Stimulated activated CD4-positive, alpha-beta T cell treated with anti-CD3 and anti-CD28 coated beads, Interleukin-15, amount 100 ng/mL, for 48 hours (primary cell): ENCODE data around the gene RPL13A.

ENCODE experiments used
- DNase-seq, 2 donors: peaks; one replicate each; pipeline ENCODE4 v3.0.0-alpha.2; 2020; ENCODE audit warnings: low read depth in 2 of 2

The RPL13A gene

DNA sequence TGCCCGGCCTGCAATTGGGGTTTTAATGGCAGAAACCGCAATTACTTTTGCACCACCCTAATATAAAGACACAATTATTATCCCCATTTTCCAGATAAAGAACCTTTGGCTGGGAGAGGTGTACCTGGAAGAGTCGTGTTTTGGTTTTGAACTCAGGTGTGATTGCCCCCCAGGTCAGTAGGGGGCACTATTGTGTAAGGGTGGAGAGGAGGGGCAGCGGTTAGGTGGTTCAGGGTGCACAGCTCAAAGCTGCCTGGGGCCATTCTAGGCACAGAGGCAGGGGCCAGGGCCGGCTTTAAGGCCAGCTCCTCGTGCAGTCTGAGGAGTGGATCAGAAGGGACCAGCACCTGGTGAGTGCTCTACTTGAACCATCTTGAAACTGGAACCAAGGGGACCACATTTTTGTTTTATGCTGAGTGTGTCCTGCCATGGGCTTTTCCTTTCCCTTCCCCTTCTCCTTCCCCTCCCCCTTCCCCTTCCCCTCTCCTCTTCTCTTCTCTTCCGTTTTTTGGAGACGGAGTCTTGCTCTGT lies 19.2 kb downstream of the RPL13A start:
- peak in 1 of 2 donors; percentile 70 for DNase-seq

DNA sequence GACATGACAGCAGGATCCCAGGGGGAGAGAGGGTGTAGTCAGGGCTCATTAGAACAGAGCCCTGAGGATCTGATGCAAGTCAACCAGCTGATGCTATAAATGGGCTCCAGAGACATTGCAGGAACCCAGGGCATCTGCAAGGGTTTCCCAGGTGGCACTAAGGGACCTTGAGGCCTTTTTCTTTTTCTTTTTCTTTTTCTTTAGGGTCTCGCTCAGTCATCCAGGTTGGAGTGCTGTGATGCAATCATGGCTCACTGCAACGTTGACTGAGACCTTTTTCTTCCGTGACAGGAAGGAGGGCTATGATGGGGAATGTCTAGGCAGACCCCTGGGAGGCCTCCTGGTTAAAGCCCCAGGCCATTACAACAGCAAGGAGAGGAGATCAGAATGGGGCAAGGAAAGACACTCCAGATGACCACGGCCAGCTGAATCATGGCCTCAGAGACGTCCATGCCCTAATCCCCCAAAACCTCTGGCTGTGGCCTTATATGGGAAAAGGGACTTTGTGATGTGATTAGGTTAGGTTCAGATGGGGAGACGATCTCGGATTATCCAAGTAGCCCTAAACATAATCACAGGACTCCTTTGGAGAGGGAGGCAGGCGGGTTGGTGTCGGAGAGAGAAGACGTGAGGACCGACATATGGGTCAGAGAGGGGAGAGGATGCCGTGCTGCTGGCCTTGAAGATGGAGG lies 20.5 kb downstream of the RPL13A start:
- DNase-seq, result no peak

DNA sequence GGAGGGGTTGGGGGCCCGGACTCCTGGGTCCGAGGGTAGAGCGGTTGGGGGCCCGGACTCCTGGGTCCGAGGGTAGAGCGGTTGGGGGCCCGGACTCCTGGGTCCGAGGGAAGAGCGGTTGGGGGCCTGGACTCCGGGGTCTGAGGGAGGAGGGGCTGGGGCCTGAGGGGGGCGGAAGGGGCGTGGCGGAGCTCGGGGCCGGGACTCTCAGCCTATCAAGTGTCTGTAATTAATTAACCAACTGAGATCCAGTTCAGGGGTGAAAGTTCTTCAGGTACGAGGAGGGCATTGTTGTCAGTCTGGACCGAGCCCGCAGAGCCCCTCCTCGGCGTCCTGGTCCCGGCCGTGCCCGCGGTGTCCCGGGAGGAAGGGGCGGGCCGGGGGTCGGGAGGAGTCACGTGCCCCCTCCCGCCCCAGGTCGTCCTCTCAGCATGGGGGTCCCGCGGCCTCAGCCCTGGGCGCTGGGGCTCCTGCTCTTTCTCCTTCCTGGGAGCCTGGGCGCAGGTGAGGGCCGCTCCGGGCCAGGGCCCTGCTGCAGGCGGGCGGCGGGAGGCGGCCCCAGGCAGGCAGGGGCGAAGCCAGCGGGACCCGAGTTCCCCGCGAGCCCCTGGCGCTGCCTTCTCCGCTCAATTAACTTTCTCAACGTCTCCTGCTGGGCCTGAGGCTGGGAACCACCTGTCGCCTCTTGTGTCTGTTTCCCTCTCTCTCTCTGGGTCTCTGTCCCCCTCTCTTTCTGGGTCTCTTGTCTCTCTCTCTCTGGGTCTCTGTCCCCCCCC lies 25.8 kb downstream of the RPL13A start:
- DNase-seq, result no peak

DNA sequence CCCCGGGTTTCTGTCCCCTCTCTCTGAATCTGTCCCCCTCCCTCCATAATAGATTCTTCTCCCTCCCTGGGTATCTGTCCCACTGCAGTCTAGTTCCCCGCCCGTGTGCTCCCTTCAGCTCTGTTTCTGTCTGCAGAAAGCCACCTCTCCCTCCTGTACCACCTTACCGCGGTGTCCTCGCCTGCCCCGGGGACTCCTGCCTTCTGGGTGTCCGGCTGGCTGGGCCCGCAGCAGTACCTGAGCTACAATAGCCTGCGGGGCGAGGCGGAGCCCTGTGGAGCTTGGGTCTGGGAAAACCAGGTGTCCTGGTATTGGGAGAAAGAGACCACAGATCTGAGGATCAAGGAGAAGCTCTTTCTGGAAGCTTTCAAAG lies 26.3 kb downstream of the RPL13A start:
- DNase-seq, result no peak

DNA sequence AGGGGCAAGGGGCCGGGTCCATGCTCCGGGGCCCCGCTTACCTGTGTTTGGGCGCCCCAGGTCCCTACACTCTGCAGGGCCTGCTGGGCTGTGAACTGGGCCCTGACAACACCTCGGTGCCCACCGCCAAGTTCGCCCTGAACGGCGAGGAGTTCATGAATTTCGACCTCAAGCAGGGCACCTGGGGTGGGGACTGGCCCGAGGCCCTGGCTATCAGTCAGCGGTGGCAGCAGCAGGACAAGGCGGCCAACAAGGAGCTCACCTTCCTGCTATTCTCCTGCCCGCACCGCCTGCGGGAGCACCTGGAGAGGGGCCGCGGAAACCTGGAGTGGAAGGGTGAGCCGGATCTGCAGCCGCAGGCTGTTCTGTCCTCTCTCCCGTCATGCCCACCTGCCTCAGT lies 26.7 kb downstream of the RPL13A start:
- DNase-seq, result no peak

DNA sequence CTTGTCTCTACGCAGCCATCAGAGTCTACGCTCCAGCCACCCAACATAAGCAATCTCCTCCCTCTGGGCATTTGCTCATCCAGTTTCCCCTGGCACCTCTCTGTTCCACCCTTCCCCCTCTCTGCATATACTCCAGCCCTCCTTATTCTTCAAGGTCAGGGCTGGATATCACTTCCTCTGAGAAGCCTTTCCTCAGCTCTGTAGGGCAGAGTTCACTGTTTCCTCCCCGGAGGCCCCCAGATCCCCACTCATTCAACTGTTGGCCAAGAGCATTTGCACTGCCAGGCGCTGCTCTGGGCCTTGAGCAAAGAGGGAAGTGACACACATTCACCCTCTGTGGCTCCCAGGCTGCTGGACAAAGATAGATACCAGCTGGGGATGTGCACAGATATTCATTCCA lies 28.4 kb downstream of the RPL13A start:
- no peak for DNase-seq

DNA sequence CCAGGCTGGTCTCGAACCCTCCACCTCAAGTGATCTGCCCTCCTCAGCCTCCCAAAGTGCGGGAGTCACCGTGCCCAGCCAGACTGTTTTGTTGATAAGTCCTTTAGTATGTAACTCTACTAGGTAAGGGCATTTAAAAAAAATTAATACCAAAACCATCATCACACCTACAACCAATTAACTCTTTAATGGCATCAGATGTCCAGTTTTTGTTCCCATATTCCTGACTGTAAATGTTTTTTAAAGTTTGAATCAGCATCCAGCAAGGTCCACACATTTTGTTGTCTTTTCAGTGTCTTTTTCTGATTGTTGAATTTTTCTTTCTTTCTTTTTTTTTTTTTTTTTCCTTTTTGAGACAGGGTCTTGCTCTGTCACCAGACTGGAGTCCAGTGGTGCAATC lies 30.6 kb downstream of the RPL13A start:
- no peak for DNase-seq

DNA sequence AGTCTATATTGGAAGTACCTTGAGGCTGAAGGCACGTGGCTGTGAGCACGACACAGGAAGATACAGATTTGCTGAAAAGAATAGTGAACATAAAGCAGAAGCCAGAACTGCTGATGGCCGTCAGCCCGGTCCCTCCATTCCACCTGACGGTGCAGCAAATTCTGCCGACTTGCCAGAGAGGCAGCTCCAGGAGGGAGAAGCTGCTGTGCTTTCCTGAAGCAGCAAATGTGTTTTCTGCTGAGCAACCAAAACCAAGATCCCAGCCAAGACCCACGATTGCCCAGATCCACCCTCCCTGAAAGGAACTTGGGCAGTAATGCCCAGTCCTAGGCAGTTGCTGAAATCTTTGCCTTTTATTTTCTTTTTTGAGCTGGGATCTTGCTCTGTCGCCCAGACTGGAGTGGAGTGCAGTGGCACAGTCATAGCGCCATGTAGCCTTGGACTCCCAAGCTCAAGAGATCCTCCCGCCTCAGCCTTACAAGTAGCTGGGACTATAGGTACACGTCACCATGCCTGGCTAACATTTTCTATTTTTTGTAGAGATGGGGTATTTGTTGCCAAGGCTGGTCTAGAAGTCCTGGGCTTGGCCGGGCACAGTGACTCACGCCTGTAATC lies 33.4 kb downstream of the RPL13A start:
- DNase-seq, result no peak

DNA sequence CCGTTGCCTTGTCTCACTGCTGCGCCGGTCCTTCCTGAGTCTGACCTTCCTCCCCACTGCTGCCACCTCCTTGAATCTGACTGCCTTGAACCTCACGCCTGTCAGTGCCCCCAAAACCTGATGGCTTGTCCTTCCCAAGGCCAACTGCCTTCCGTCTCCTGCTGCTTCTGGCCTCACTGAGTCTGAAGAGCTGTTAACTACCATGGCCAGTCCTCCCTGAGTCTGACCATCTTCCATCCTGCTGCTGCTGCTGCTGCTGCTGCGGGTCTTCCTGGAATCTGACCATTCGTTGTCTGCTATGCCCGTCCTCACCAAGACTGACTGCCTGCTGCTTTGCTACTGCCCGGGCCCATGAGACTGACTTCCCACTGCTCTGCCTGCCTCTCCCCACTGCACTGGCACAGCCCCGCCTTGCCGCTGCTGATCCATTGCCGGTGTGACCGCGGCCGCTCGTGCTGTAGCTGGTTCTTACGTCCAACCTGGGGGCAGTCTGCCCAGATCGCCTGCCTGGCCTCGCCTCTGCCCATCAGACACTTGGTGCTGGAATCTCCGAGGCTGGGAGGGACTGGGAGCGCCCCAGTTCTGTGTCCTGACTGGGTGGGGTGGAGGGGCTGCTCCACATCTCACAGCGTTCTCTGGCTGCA lies 37.5 kb downstream of the RPL13A start:
- no peak for DNase-seq

DNA sequence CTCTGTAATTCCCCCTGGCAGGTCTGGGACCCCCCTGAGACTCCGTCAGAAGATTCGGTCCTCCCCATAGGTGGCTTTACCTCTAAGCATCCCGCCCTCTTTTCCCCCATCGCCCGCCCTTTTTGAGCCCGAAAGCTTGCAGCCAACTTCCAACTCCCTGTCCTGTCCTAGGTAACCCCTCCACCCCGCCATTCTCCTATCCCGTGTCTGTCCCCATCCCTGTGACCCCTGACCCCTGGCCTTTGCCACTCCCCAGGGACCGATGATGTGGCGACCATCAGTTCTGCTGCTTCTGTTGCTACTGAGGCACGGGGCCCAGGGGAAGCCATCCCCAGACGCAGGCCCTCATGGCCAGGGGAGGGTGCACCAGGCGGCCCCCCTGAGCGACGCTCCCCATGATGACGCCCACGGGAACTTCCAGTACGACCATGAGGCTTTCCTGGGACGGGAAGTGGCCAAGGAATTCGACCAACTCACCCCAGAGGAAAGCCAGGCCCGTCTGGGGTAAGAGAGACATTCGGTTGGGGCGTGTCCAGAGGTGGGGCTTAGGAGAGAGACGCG lies 40.9 kb downstream of the RPL13A start:
- DNase-seq, result no peak

DNA sequence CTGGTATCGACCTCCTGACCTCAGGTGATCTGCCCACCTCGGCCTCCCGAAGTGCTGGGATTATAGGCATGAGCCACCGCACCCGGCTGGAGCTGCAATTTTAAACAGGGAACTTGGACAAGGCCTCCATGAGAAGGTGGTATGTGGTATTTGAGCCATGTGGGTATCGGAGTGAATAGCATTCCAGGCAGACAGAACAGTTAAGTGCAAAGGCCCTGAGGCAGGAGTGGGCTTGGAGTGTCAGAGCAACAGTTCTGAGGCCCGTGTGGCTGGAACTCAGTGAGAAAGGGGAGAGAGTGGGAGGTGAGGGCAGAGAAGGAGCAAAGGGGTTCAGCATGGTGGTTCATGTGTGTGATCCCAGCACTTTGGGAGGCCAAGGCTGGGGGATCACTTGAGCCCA lies 43.3 kb downstream of the RPL13A start:
- DNase-seq, result no peak

DNA sequence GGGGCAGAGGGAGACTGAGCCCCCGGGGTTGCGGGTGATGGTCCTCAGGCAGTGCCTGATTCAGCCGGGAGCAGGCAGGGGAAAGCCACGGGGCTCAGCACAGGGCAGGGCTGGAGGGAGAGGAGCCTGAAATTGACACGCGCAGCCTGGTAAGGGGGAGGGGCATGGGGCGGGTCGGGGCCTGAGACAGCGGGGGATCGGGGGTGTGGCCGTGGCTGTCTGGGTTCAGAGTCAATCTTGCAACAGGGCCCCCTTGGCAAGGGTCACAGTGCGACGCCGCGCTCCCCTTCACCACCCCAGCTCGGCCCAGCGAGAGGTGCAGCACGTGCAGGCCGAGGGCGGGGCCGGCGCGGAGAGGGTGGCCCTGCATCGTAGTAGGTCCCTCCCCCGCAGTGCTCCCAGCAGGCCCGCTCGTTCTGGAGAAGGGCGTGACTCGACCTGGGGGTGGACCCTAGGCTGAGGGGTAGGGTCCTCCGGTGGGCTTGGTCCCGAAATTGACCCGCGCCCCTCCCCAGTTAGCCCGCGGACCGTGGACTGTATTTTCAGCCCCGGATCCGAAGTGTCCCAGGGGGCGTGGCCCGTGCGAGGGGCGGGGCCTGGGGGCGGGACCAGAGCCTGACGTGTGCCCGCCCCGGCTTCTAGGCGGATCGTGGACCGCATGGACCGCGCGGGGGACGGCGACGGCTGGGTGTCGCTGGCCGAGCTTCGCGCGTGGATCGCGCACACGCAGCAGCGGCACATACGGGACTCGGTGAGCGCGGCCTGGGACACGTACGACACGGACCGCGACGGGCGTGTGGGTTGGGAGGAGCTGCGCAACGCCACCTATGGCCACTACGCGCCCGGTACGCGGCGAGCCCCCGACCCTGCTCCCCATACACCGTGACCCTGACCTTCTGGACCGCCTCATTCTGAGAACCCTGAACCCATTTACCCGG lies 46.4 kb downstream of the RPL13A start:
- peak in 1 of 2 donors; percentile 74 for DNase-seq

DNA sequence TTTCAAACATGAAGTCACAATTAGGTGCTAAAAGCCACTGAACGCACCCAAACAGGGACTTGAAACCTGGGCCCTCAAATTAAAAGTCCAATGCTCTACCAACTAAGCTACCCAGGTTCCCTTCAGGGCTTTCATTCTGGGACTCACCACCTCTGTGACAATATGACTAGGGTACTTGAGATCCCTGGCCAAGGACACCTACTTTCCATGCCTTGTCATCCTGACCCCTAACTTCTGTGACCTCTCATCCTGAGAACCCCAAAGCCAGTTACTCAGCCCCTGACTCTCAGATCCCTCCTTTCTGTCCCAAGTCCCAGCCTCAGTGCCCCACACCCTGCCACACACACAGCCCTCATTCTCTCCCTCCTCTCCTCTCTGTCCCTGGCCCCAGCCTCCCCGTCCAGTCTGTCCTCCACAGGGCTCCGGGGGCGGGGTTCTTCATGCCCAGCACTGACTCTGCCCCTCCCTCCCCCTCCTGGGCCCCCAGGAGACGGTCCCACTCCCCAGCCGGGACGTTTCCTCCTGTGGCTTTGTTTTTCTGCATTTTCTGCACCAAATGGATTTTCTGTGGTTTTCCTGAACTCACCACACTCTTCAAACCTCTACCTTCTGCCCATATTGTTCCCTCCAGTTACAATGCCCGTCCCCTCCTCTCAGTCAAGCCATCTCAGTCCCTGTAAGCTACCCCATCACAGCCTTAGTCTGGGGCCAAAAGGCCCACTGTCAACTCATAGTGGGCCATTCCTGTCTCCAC lies 47.4 kb downstream of the RPL13A start:
- no peak for DNase-seq

DNA sequence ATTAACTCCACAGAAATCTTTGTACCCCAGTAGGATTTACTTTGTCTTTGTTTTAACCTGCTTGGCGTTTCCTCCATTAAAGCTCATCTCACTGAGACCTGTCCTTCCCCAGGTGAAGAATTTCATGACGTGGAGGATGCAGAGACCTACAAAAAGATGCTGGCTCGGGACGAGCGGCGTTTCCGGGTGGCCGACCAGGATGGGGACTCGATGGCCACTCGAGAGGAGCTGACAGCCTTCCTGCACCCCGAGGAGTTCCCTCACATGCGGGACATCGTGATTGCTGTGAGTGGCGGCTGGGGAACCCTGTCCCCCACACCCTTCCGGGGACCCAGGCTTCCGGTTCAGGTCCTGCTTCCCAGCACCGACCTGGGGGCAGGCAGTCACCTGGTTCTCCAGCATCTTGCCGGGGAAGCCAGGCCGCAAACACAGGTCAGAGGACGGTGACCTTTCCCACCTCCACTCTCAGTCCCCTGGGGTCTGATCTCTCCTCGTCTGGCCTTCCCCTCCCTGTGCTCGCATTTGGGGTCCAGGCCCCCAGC lies 49.6 kb downstream of the RPL13A start:
- no peak for DNase-seq

DNA sequence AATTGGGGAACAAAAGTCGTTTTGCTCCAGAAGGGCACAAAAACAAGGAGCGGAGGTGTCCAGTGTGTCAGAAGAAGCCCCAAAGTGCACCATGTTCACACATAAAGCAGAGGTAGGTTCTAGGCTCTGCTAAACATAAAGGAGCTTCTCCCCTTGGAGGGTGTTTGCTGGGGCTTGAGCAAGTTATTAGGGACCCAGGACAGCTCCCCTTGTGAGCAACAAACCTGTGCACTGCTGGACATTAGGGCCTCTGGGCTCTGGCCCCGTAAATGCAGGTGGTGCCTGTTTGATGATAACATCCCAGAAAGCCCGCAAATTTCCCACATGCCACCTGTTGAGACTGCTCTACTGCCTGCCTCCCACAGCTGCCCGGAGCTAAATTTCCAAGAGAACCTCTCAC lies 51.2 kb downstream of the RPL13A start:
- no peak for DNase-seq

DNA sequence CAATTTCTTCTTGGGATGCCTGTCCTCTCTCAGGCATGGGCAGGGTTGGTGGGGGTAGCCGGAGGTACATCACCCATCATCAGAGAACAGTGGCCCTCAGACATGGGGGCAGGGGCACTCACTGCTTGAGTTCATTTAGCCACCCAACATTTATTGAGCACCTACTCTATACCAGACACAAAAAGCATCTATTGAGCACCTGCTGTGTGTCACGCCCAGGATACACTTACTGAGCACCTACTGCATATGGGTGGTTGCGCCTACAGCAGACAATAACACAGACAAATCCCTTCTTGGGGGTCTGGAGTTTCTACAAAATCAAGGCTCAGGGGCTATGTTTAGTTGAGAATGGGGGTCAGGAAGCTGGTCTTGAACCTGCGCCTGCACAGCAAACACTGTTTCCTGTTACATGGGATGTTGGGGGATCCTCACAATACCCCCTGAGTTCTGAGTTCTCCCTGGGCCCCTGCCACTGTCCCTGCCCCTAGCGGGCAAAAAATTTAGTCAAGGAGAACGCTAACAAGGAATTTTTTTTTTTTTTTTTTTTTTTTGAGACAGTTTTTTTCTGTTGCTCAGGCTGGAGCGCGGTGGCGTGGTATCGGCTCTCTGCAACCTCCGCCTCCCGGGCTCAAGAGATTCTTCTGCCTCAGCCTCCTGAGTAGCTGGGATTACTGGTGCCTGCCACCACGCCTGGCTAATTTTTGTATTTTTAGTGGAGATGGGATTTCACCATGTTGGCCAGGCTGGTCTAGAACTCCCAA lies 52.0 kb downstream of the RPL13A start:
- no peak for DNase-seq
